Measurements from ENCODE around the gene GNPNAT1. TPM values are rescaled to one million over a fixed set of nuclear protein-coding genes. Genes with fewer than 3 reads are reported as not detected.
"Not testable (repeated sequence)": the region's sequence is repeated elsewhere in the genome, so short reads cannot be mapped to it uniquely, and the experiment has no call there.

The GNPNAT1 gene
- total and polyA plus RNA-seq, 2 donors (not counting 3 experiments of a cell fraction or from before 2014, with no cell fraction given), result 18.7 to 38.9 TPM

GRCh38 chr14:52729035-52729434 is 62.4 kb downstream of the GNPNAT1 start:
- H3K9me3 ChIP-seq (replicated peaks; ENCODE audit: control insufficient read depth, insufficient read depth, low read length); H3K4me1 ChIP-seq (ENCODE audit: control insufficient read depth, extremely low read depth, insufficient read depth, low read length); BruUV-seq (replicated peaks); H3K9me1 ChIP-seq (replicated peaks; ENCODE audit: control insufficient read depth, extremely low read depth, insufficient read depth, low read length); DNase-seq (ENCODE audit: low read depth, low spot score); H3K27me3 ChIP-seq (ENCODE audit: control insufficient read depth in 2 of 2, insufficient read depth in 2 of 2, low read length in 2 of 2); H3K4me3 ChIP-seq (replicated peaks in 1 of 3; ENCODE audit: insufficient read depth in 1 of 3, low read depth in 1 of 3, low read length in 3 of 3); H3K4me2 ChIP-seq (ENCODE audit: insufficient read depth, low read length); FAIRE-seq; H3K27ac ChIP-seq (ENCODE audit: insufficient read depth, low read depth, low read length); H3K9ac ChIP-seq (replicated peaks; ENCODE audit: extremely low read depth, insufficient read depth, low read length); H4K20me1 ChIP-seq (replicated peaks; ENCODE audit: control insufficient read depth, extremely low read depth, insufficient read depth, low read length); dilution Hi-C loops (cut with MboI; ENCODE audit: extremely low pct_ligation_motif_present, low sequenced_read_pairs); H2AFZ ChIP-seq (ENCODE audit: low read depth, low read length): not testable (repeated sequence)
- CTCF ChIA-PET, result interaction anchor here (0.9 kb wide), 1 partner anchor 232 kb away, joined by 5 read pairs; no protein-coding TSS in a partner anchor
- POLR2A ChIA-PET, result interaction anchor here (0.5 to 1.2 kb wide), 3 partner anchors 15 to 62 kb away, joined by 3 to 8 read pairs (median 3); partner anchors contain the start of gene GNPNAT1
- H3K79me2 ChIP-seq (ENCODE audit: control insufficient read depth, insufficient read depth, low read length), result peaks cover 19% of the 10 kb centered on the region
- intact Hi-C loops (cut with micrococcal nuclease), result loop anchor here (1.0 kb wide), 1 partner anchor 62 kb away; the partner anchor contains the start of gene GNPNAT1
- H3K36me3 ChIP-seq (ENCODE audit: control insufficient read depth in 2 of 2, extremely low read depth in 1 of 2, insufficient read depth in 2 of 2, low read length in 2 of 2), result peaks cover 4 to 16% of the 10 kb centered on the region in 2 experiments

DNA sequence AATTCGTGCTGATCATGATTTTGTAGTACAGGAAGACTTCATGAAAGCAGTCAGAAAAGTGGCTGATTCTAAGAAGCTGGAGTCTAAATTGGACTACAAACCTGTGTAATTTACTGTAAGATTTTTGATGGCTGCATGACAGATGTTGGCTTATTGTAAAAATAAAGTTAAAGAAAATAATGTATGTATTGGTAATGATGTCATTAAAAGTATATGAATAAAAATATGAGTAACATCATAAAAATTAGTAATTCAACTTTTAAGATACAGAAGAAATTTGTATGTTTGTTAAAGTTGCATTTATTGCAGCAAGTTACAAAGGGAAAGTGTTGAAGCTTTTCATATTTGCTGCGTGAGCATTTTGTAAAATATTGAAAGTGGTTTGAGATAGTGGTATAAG is 63.9 kb downstream of the GNPNAT1 start:
- H3K4me3 ChIP-seq (replicated peaks in 1 of 3; ENCODE audit: insufficient read depth in 1 of 3, low read depth in 1 of 3, low read length in 3 of 3); H3K9me3 ChIP-seq (replicated peaks; ENCODE audit: control insufficient read depth, insufficient read depth, low read length); H2AFZ ChIP-seq (ENCODE audit: low read depth, low read length); H3K27ac ChIP-seq (ENCODE audit: insufficient read depth, low read depth, low read length); H3K4me2 ChIP-seq (ENCODE audit: insufficient read depth, low read length); DNase-seq (ENCODE audit: low read depth, low spot score); H3K9me1 ChIP-seq (replicated peaks; ENCODE audit: control insufficient read depth, extremely low read depth, insufficient read depth, low read length); intact Hi-C loops (cut with micrococcal nuclease); BruUV-seq (replicated peaks); FAIRE-seq; H3K9ac ChIP-seq (replicated peaks; ENCODE audit: extremely low read depth, insufficient read depth, low read length); dilution Hi-C loops (cut with MboI; ENCODE audit: extremely low pct_ligation_motif_present, low sequenced_read_pairs); H3K27me3 ChIP-seq (ENCODE audit: control insufficient read depth in 2 of 2, insufficient read depth in 2 of 2, low read length in 2 of 2); H3K4me1 ChIP-seq (ENCODE audit: control insufficient read depth, extremely low read depth, insufficient read depth, low read length); H4K20me1 ChIP-seq (replicated peaks; ENCODE audit: control insufficient read depth, extremely low read depth, insufficient read depth, low read length): not testable (repeated sequence)
- Histone ChIP-seq H3K79me2 (ENCODE audit: control insufficient read depth, insufficient read depth, low read length) (peaks cover 18% of the 10 kb centered on the region), H3K36me3 (ENCODE audit: control insufficient read depth in 2 of 2, extremely low read depth in 1 of 2, insufficient read depth in 2 of 2, low read length in 2 of 2) (peaks cover 10 to 26% of the 10 kb centered on the region in 2 experiments)
- ChIA-PET CTCF (interaction anchor here (1.6 kb wide), 1 partner anchor 11 kb away, joined by 3 read pairs; no protein-coding TSS in a partner anchor), POLR2A (interaction anchor here (0.9 kb wide), 1 partner anchor 11 kb away, joined by 5 read pairs; no protein-coding TSS in a partner anchor)

Small RNA genes lying within 50 kb of the gene (small RNA-seq; reads per million reads assigned to genes)
- gene AL139317.2 (ENCODE audit: insufficient read depth, insufficient read length, low read depth, low replicate concordance), result not detected

Other genes starting within 250 kb of the GNPNAT1 start
- gene TXNDC16, start 239.1 kb downstream of the GNPNAT1 start, total RNA-seq, result 4.5 and 4.8 TPM in 2 replicates
- gene TXNDC16, start 239.1 kb downstream of the GNPNAT1 start, polyA plus RNA-seq, result 2.1 and 2.3 TPM in 2 replicates
- 3.8 and 5.7 TPM in 2 replicates for gene GPR137C, start 238.8 kb downstream of the GNPNAT1 start, total RNA-seq
- gene GPR137C, start 238.8 kb downstream of the GNPNAT1 start, polyA plus RNA-seq, result 1.5 TPM in 2 replicates
- gene ERO1A, start 96.0 kb downstream of the GNPNAT1 start, total RNA-seq, result 71.4 and 76.8 TPM in 2 replicates
- 17.0 and 20.7 TPM in 2 replicates for gene ERO1A, start 96.0 kb downstream of the GNPNAT1 start, polyA plus RNA-seq
- 92.1 and 103 TPM in 2 replicates for gene PSMC6, start 84.4 kb downstream of the GNPNAT1 start, total RNA-seq
- gene PSMC6, start 84.4 kb downstream of the GNPNAT1 start, polyA plus RNA-seq, result 25.9 and 44.0 TPM in 2 replicates
- 21.0 and 21.3 TPM in 2 replicates for gene STYX, start 61.4 kb downstream of the GNPNAT1 start, total RNA-seq
- 5.3 and 6.2 TPM in 2 replicates for gene STYX, start 61.4 kb downstream of the GNPNAT1 start, polyA plus RNA-seq
- gene FERMT2, start 159.4 kb upstream of the GNPNAT1 start, total RNA-seq, result 108 and 113 TPM in 2 replicates
- gene FERMT2, start 159.4 kb upstream of the GNPNAT1 start, polyA plus RNA-seq, result 45.8 and 58.7 TPM in 2 replicates